ENCODE measurements around the gene DENND4C.

DENND4C gene

GRCh38 chr9:19209188-19209587 lies 21.3 kb upstream of the DENND4C start:
- no peaks in the 10 kb centered on the region for H3K9me3 ChIP-seq (replicated peaks in 1 of 2; ENCODE audit: control insufficient read depth in 2 of 2, insufficient read depth in 1 of 2, low read depth in 1 of 2, low read length in 2 of 2)
- no peak overlapping the region for H3K27ac ChIP-seq (replicated peaks; ENCODE audit: low read length)
- H4K91ac ChIP-seq (ENCODE audit: low read depth, low read length, poor library complexity) = no peak overlapping the region
- no peak overlapping the region for H3K23ac ChIP-seq (ENCODE audit: low read depth, low read length, poor library complexity)
- no peak overlapping the region for H2BK5ac ChIP-seq (ENCODE audit: low read length)
- no peak overlapping the region for H2AFZ ChIP-seq (ENCODE audit: low read length)
- no peak overlapping the region for H4K8ac ChIP-seq (ENCODE audit: low read depth, low read length)
- no peak for DNase-seq (ENCODE audit: low spot score)
- H3K27me3 ChIP-seq (ENCODE audit: control insufficient read depth in 3 of 3, insufficient read depth in 3 of 3, low read depth in 1 of 3, low read length in 3 of 3) = no peaks in the 10 kb centered on the region
- no peaks in the 10 kb centered on the region for H3K79me1 ChIP-seq (ENCODE audit: low read depth, low read length)
- no peaks in the 10 kb centered on the region for H3K36me3 ChIP-seq (replicated peaks in 1 of 2; ENCODE audit: control insufficient read depth in 2 of 2, insufficient read depth in 2 of 2, low read length in 2 of 2)
- H3K14ac ChIP-seq (ENCODE audit: low read length) = no peak overlapping the region
- H3K4ac ChIP-seq (ENCODE audit: low read length) = no peak overlapping the region
- H3K4me1 ChIP-seq (ENCODE audit: control insufficient read depth in 2 of 2, insufficient read depth in 1 of 2, low read depth in 1 of 2, low read length in 2 of 2) = no peaks in the 10 kb centered on the region
- H3K18ac ChIP-seq (ENCODE audit: low read length) = no peak overlapping the region
- no peak overlapping the region for H2AK5ac ChIP-seq (ENCODE audit: low read depth, low read length)
- no CpG with 5 or more reads among the region's 4 CpGs for WGBS, 2 donors (ENCODE audit: extremely low coverage in 2 of 2, insufficient read length in 2 of 2, insufficient replicate concordance in 1 of 2)
- no peak overlapping the region for H3K4me3 ChIP-seq (ENCODE audit: low read length in 2 of 2)
- no peak overlapping the region for H2BK120ac ChIP-seq (ENCODE audit: low read depth, low read length)
- H3K4me2 ChIP-seq (ENCODE audit: insufficient read depth, low read length, poor library complexity, severe bottlenecking) = no peak overlapping the region
- no peak overlapping the region for H3K9ac ChIP-seq (ENCODE audit: low read depth, low read length, poor library complexity)
- H2BK15ac ChIP-seq (ENCODE audit: low read length) = no peak overlapping the region
- H2BK12ac ChIP-seq (ENCODE audit: low read length) = no peak overlapping the region

- Histone ChIP-seq H3K27ac (replicated peaks; ENCODE audit: low read length) (no peak overlapping the region), H3K14ac (ENCODE audit: low read length) (no peak overlapping the region), H3K9ac (ENCODE audit: low read depth, low read length, poor library complexity) (no peak overlapping the region), H3K27me3 (ENCODE audit: control insufficient read depth in 3 of 3, insufficient read depth in 3 of 3, low read depth in 1 of 3, low read length in 3 of 3) (no peaks in the 10 kb centered on the region), H3K4me1 (ENCODE audit: control insufficient read depth in 2 of 2, insufficient read depth in 1 of 2, low read depth in 1 of 2, low read length in 2 of 2) (no peaks in the 10 kb centered on the region), H2AK5ac (ENCODE audit: low read depth, low read length) (no peak overlapping the region), H3K4me3 (ENCODE audit: low read length in 2 of 2) (no peak overlapping the region), H2BK120ac (ENCODE audit: low read depth, low read length) (no peak overlapping the region), H3K9me3 (replicated peaks in 1 of 2; ENCODE audit: control insufficient read depth in 2 of 2, insufficient read depth in 1 of 2, low read depth in 1 of 2, low read length in 2 of 2) (no peaks in the 10 kb centered on the region), H3K23ac (ENCODE audit: low read depth, low read length, poor library complexity) (no peak overlapping the region), H2BK5ac (ENCODE audit: low read length) (no peak overlapping the region), H2AFZ (ENCODE audit: low read length) (no peak overlapping the region), H2BK12ac (ENCODE audit: low read length) (no peak overlapping the region), H4K91ac (ENCODE audit: low read depth, low read length, poor library complexity) (no peak overlapping the region), H3K4ac (ENCODE audit: low read length) (no peak overlapping the region), H3K79me1 (ENCODE audit: low read depth, low read length) (no peaks in the 10 kb centered on the region), H2BK15ac (ENCODE audit: low read length) (no peak overlapping the region), H3K4me2 (ENCODE audit: insufficient read depth, low read length, poor library complexity, severe bottlenecking) (no peak overlapping the region), H3K18ac (ENCODE audit: low read length) (no peak overlapping the region), H3K36me3 (replicated peaks in 1 of 2; ENCODE audit: control insufficient read depth in 2 of 2, insufficient read depth in 2 of 2, low read length in 2 of 2) (no peaks in the 10 kb centered on the region), H4K8ac (ENCODE audit: low read depth, low read length) (no peak overlapping the region)
- no CpG with 5 or more reads among the region's 3 CpGs for whole genome bisulfite sequencing, 2 donors (ENCODE audit: extremely low coverage in 2 of 2, insufficient read length in 2 of 2, insufficient replicate concordance in 1 of 2)
- no peak for DNase-seq (ENCODE audit: low spot score)
Observed at GRCh38 chr9:19213823-19214222, 16.7 kb upstream of the DENND4C start.

- no peak overlapping the region for H3K4ac ChIP-seq (ENCODE audit: low read length)
- H4K91ac ChIP-seq (ENCODE audit: low read depth, low read length, poor library complexity) = no peak overlapping the region
- no peak overlapping the region for H2BK12ac ChIP-seq (ENCODE audit: low read length)
- H3K4me2 ChIP-seq (ENCODE audit: insufficient read depth, low read length, poor library complexity, severe bottlenecking) = no peak overlapping the region
- no peak overlapping the region for H3K27ac ChIP-seq (replicated peaks; ENCODE audit: low read length)
- H3K9ac ChIP-seq (ENCODE audit: low read depth, low read length, poor library complexity) = no peak overlapping the region
- H3K14ac ChIP-seq (ENCODE audit: low read length) = no peak overlapping the region
- no peak overlapping the region for H2BK120ac ChIP-seq (ENCODE audit: low read depth, low read length)
- no peaks in the 10 kb centered on the region for H3K36me3 ChIP-seq (replicated peaks in 1 of 2; ENCODE audit: control insufficient read depth in 2 of 2, insufficient read depth in 2 of 2, low read length in 2 of 2)
- no CpG with 5 or more reads among the region's 2 CpGs for WGBS, 2 donors (ENCODE audit: extremely low coverage in 2 of 2, insufficient read length in 2 of 2, insufficient replicate concordance in 1 of 2)
- no peak overlapping the region for H2AFZ ChIP-seq (ENCODE audit: low read length)
- no peaks in the 10 kb centered on the region for H3K27me3 ChIP-seq (ENCODE audit: control insufficient read depth in 3 of 3, insufficient read depth in 3 of 3, low read depth in 1 of 3, low read length in 3 of 3)
- H3K4me3 ChIP-seq (ENCODE audit: low read length in 2 of 2) = no peak overlapping the region
- H3K18ac ChIP-seq (ENCODE audit: low read length) = no peak overlapping the region
- no peaks in the 10 kb centered on the region for H3K79me1 ChIP-seq (ENCODE audit: low read depth, low read length)
- H2AK5ac ChIP-seq (ENCODE audit: low read depth, low read length) = no peak overlapping the region
- H3K23ac ChIP-seq (ENCODE audit: low read depth, low read length, poor library complexity) = no peak overlapping the region
- no peak overlapping the region for H2BK15ac ChIP-seq (ENCODE audit: low read length)
- H4K8ac ChIP-seq (ENCODE audit: low read depth, low read length) = no peak overlapping the region
- no peak overlapping the region for H2BK5ac ChIP-seq (ENCODE audit: low read length)
- H3K4me1 ChIP-seq (ENCODE audit: control insufficient read depth in 2 of 2, insufficient read depth in 1 of 2, low read depth in 1 of 2, low read length in 2 of 2) = no peaks in the 10 kb centered on the region
- DNase-seq (ENCODE audit: low spot score) = no peak
- H3K9me3 ChIP-seq (replicated peaks in 1 of 2; ENCODE audit: control insufficient read depth in 2 of 2, insufficient read depth in 1 of 2, low read depth in 1 of 2, low read length in 2 of 2) = no peaks in the 10 kb centered on the region
Observed at GRCh38 chr9:19216466-19216865, 14.0 kb upstream of the DENND4C start.

GRCh38 chr9:19221326-19221725 lies 9.2 kb upstream of the DENND4C start:
- Histone ChIP-seq H3K79me1 (ENCODE audit: low read depth, low read length) (no peaks in the 10 kb centered on the region), H3K36me3 (replicated peaks in 1 of 2; ENCODE audit: control insufficient read depth in 2 of 2, insufficient read depth in 2 of 2, low read length in 2 of 2) (no peaks in the 10 kb centered on the region), H3K4ac (ENCODE audit: low read length) (no peak overlapping the region), H3K9me3 (replicated peaks in 1 of 2; ENCODE audit: control insufficient read depth in 2 of 2, insufficient read depth in 1 of 2, low read depth in 1 of 2, low read length in 2 of 2) (no peaks in the 10 kb centered on the region), H2BK120ac (ENCODE audit: low read depth, low read length) (no peak overlapping the region), H3K4me3 (ENCODE audit: low read length in 2 of 2) (no peak overlapping the region), H3K4me2 (ENCODE audit: insufficient read depth, low read length, poor library complexity, severe bottlenecking) (no peak overlapping the region), H3K14ac (ENCODE audit: low read length) (no peak overlapping the region), H4K8ac (ENCODE audit: low read depth, low read length) (no peak overlapping the region), H2BK12ac (ENCODE audit: low read length) (no peak overlapping the region), H3K9ac (ENCODE audit: low read depth, low read length, poor library complexity) (no peak overlapping the region), H2AFZ (ENCODE audit: low read length) (no peak overlapping the region), H2AK5ac (ENCODE audit: low read depth, low read length) (no peak overlapping the region), H3K18ac (ENCODE audit: low read length) (no peak overlapping the region), H2BK15ac (ENCODE audit: low read length) (no peak overlapping the region), H3K27me3 (ENCODE audit: control insufficient read depth in 3 of 3, insufficient read depth in 3 of 3, low read depth in 1 of 3, low read length in 3 of 3) (no peaks in the 10 kb centered on the region), H3K4me1 (ENCODE audit: control insufficient read depth in 2 of 2, insufficient read depth in 1 of 2, low read depth in 1 of 2, low read length in 2 of 2) (no peaks in the 10 kb centered on the region), H3K23ac (ENCODE audit: low read depth, low read length, poor library complexity) (no peak overlapping the region), H3K27ac (replicated peaks; ENCODE audit: low read length) (no peak overlapping the region), H4K91ac (ENCODE audit: low read depth, low read length, poor library complexity) (no peak overlapping the region), H2BK5ac (ENCODE audit: low read length) (no peak overlapping the region)
- no peak for DNase-seq (ENCODE audit: low spot score)
- no CpG with 5 or more reads among the region's 10 CpGs for WGBS, 2 donors (ENCODE audit: extremely low coverage in 2 of 2, insufficient read length in 2 of 2, insufficient replicate concordance in 1 of 2)
